EH (cell line): ENCODE data around the gene ENTPD2.
A peak's percentile ranks its signal among the peaks of the same experiment; 100 is the strongest.

ENCODE experiments used
- DNase-seq: peaks from one replicate; pipeline ENCODE4 v3.0.0-alpha.2; 2015; ENCODE audit warnings: low read depth

Gene ENTPD2

DNA sequence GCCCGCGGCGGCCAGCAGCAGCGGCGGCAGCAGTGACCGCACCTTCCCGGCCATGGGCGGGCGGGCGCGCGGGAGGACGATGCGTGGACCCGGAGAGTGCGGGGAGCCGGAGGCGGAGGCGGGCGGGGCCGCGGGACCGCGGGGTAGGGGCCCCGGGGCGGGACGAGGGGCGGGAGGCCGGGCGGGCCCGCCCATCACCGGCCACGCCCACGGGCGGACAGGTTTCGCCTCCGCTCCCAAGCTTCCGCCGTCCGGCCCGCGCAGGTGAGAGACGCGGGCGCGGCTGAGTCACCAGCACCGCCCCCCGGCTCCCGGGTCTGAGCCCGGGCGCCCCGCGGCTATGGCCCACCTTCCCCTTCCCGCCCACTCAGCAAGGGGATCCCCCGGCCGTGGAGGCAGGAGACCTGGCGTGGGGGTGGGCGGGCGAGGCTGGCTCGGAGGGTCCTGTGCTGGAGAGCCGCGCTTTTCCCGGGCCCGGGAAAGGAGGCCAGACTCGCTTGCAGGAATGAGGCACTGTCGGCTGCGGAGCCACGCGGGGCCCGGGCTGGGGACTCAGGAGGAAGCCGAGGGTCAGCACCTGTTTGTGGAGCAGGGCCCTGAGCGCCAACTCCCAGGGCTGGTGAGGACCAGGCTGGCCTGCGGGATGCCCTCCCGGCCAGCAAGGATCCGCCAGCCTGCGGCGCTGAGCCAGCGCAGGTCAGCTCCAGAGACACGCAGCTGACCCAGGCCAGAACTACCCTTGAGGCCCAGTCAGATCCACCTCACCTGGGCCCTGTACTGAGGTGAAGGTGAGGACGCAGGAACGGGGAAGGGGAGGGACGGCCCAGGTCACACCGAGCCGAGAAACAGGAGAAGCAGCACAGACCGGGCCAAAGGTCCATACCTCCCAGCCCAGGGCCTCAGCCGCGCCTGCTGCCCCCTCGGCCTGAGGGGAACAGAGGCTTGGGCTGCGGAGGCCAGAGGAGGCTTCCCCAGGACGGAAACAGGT is at the start of gene ENTPD2:
TSS of gene ENTPD2 (minus strand) at position 118 of the 988 bp plus-strand sequence. CDS start at position 54, 64 bp downstream.
- no peak for DNase-seq

DNA sequence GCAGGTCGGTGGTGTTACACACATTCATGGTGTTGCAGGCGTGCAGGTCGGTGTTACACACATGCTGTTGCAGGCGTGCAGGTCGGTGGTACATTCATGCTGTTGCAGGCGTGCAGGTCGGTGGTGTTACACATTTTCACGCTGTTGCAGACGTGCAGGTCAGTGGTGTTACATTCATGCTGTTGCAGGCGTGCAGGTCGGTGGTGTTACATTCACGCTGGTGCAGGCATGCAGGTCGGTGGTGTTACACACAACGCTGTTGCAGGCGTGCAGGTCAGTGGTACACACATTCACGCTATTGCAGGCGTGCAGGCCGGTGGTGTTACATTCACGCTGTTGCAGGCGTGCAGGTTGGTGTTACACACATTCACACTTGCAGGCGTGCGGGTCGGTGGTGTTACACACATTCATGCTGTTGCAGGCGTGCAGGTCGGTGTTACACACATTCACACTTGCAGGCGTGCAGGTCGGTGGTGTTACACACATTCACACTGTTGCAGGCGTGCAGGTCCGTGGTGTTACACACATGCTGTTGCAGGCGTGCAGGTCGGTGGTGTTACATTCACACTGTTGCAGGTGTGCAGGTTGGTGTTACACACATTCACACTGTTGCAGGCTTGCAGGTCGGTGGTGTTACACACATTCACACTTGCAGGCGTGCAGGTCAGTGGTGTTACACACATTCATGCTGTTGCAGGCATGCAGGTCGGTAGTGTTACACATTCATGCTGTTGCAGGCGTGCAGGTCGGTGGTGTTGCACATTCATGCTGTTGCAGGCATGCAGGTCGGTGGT is 49.5 kb upstream of the ENTPD2 start:
- no peak for DNase-seq

DNA sequence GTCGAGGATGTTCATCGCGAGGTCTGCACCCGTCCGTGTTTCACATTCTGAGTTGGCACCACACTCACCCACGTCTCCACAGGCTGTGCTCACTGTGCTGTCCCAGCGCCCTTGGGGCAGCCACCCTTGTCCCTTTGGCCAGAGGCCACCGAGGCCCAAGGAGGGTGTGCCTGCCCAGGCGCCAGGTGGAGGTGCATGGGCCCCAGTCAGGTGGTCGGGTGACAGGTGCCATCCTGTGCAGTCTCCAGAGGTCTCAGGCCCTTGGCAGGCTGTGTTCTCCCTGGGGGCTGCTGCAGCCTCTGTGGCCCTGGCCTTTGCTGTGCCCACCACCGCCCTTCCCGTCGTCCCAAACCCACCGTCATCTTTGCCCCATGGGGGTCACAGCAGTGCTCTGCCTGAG is 45.4 kb upstream of the ENTPD2 start:
- DNase-seq, result no peak

DNA sequence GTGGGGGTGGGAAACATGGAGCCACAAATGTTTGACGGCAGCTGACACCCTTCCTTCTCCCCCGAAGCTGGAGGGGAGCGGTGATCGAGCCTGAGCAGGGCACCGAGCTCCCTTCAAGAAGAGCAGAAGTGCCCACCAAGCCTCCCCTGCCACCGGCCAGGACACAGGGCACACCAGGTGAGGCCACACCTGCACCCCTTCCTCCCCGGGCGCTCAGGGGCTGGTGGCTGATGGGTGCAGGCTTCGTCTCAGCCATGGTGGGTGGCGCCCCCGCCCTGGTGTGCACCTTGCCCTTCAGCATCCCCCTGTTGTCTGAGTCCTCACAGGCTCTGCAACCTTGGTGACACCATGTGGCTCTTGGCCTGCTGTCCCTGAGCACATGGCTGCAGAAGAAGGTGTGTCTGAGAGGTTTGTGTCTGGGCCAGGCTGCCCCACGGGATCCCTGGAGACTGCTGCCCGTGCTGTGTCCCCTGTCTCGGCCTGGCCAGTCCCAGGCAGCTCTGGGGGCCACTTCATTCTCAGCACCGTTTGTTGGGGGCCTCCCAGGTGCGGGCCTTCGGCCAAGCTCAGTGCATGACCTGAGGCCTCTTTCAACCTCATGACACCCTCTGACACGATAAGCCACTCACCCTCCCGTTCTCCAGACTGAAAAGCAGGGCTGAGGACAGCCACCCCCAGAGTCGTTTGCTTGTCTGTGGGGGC is 44.1 kb upstream of the ENTPD2 start:
- DNase-seq, result no peak

DNA sequence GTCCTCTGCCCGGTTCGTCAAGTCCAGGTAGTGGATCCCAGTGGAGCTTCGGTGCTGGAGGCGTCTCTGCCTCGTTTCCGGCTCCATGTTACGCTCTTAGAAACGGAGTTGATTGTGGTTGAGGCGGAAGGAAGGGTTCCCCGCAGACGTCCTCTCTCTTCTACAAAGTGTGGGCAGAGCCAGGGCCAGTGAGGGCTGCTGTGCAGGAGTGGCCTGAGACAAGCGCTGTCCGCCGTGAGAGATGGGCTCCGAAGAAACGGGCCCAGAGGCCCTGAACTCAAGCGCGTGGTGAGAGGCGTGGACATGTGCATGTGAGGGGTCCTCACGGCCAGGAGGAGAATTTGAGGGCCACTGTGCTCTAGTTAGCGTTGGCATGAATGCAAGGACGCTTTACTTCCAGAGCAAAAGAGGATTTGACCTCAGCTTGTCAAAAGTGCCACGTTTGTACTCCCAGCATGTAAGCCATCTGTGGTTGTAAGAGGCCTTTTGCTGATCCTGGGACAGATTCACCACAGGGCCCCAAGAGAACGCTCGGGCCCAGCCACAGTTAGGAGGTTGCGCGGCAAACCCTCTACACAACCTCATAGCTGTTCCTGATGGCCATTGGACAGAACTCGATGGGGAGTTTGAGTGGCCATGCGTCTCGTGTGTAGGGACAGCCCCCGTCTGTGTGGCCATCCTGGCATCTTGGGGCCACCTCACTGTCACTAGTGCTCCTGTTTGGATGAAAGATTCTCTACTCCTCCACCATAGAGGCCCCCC is 43.1 kb upstream of the ENTPD2 start:
- DNase-seq, result no peak

DNA sequence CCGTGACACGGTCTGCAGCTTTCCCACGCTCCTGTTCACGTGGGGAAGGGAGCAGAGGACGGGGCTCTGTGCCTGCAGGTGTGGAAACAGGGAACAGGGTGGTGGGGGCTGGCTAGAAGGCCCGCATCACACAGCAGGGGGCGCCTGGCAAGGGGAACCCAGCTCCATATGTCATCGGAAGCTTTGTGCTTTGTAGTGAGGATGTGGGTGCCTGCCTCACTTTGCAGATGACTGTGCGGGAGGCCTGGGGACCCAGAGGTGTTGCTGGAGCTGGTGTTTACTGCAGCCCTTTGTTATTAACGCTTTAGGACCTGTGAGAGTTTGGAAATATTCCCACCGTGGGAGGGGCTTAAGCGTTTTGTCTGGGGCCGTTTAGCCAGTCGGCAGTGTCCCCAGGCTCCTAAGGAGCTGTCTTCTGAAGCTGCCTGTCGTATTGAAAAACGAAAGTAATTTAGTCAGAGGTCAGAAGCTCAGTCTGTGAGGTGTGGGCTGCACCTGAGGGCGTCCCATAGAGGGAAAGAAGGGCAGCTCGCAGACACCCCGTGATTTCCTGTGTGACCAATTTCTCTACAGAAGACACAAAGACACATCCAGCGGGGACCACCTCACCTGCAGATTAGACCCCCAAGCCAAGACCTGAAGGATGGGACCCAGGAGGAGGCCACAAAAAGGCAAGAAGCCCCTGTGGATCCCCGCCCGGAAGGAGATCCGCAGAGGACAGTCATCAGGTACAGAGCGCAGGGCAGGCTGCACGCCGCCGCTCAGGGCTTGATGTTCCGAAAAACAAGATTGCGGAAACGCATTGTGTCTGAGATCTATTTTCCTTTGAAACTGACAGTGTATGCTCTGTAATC is 42.0 kb upstream of the ENTPD2 start:
- no peak for DNase-seq

DNA sequence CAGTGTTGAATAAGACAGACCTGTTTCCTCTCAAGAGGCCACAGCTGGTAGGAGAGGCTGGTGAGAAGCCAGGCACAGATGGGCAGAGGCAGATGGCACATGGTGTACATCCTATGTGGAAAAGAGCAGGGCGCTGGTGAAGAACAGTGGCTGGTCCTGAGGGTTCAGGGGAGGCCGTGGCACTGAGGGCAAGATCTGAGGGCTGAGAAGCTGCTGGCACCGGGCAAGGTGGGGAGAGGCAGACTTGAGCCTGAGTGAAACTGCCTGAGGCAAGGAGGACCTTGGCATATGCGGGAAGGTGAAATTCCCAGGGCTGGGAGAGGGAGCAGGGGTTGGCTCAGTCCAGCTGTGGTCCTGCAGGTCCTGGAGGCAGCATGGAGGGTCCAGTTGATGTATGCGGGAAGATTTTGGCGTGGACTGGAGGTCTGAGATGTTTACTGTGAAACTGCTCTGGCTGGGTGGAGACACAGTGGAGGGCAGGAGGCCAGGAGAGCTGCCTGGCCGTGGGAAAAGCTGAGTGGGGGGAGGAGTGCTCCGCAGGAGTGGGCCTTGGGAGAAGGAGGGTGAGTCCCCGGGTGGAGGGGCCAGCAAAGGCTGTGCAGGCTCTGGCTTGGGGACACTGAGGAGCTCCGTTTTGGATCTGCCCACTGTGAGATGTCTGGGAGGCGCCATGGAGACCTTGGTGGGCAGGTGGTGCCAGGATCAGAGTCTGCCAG is 35.5 kb upstream of the ENTPD2 start:
- no peak for DNase-seq

DNA sequence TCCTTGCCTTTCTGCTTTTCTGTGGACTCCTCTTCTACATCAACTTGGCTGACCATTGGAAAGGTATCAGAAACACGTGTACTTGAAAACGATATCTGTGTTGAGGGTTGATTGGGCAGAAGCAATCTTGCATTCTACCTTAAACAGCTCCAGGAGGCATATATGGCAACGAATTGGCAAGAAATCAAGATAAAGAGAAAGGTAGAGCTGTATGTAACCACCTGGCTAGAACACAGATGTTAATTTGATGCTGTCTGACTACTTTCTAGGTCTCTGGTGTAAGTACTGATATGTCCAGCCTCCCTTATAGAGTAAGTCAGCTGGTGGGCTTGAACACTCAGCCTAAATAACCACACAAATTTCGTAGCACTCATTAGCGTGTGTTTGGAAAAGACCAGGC is 34.3 kb upstream of the ENTPD2 start:
- no peak for DNase-seq

DNA sequence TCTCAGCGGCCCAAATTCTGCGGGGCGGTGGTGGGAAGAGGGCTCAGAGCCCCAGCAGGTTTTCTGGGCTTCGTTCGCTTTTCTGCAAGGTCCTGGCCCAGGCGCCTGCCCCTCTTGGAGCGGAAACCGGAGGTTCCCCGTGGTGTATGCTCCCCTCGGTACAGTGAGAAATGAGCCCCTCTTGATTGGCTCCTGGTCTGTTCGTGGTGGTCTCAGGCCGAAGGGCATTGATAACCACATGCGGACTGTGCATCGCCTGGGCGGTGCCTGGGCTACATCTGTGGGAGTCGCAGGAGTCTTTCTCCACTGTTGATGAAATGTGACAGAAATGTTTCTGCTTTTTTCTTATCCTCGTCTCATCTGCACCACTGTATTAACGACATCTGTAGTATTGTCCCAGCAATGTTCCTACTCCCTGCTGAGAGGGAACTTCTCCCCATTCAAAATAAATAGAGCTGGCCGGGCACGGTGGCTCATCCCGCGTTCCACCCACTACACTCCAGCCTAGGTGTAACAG is 33.6 kb upstream of the ENTPD2 start:
- no peak for DNase-seq

DNA sequence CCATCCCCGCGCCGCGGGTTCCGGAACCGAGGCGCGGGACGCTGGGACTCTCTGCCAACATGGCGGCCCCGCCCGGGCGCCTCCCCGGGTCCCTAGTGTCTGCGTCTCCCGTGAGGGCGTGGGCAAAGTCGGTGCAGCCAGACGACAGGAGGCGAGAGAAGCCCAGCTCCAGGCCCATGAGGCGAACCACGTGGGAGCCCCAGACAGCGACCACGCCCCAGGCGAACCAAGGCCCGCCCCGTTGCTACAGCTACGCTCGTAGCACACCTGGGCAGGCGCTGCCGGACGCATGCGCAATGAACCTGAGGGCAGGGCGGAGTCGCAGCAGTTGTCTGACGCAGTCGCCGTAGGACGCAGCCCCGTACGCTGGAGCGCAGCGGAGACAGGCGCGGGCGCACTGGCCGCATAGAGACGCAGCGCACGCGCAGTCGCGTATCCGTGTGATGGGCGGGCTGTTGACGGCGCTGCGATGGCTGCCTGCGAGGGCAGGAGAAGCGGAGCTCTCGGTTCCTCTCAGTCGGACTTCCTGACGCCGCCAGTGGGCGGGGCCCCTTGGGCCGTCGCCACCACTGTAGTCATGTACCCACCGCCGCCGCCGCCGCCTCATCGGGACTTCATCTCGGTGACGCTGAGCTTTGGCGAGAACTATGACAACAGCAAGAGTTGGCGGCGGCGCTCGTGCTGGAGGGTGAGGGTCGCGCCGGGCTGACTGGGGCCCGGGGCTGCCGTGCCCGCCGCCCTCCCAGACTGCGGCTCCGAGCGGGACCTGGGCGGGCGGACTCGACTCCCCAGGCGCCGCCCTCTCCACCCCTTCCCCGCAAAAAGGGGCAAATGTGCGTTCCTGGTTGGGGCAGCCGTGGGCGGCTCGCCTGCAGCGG is 32.9 kb upstream of the ENTPD2 start, which contains the start of gene MAN1B1:
TSS of gene MAN1B1 (plus strand) at position 455 of the 878 bp plus-strand sequence. CDS start at position 470, 15 bp downstream.
- DNase-seq, result peak; percentile 99

DNA sequence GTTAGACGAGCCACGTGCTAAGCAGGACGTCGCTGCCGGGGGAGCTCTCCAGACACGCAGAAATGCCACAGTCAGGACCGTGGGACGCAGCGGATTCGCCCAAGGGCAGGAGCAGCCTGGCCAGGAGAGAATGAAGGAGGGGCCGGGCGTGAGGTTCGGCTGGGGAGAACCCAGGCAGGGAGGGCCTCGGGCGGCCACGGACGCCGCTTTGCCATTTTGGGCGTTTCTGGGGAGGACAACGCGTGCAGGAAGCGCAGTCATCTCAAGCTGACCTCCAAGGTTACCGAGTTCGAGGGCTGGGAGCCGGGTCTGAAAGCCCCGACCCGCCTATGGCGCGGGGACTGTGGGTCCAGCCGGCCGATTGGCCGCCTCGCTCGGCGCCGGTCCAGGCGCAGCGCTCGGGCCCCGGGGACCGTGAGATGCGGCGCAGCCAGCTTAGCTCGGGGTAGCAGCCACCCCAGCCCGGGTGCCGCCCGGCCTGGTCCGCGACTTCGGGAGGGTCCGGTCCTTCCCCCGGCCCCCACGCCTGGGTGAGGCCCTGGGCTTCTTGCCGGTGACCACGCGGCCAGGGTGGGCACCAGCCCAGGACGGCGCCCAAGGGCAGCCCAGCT is 32.2 kb upstream of the ENTPD2 start:
- DNase-seq, result peak; percentile 81

DNA sequence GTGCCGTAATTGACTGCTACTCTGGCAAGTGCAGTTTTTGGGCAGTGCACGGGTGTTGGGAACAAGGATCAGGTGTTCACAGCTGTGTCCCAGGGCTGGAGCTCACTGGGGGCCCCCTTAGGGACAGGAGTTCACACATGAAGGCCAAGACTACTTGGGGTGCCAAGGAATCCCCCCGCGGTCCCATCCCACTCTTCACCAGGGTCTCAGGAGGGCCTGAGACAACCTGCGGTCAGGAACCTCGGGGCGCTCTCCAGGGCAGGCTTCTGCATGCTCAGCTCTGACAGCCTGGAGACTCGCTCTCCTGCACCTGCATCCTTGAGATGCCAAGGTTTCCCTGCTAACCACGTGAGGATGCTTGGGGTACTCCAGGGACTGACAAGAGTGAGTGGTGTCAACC is 30.7 kb upstream of the ENTPD2 start:
- no peak for DNase-seq

DNA sequence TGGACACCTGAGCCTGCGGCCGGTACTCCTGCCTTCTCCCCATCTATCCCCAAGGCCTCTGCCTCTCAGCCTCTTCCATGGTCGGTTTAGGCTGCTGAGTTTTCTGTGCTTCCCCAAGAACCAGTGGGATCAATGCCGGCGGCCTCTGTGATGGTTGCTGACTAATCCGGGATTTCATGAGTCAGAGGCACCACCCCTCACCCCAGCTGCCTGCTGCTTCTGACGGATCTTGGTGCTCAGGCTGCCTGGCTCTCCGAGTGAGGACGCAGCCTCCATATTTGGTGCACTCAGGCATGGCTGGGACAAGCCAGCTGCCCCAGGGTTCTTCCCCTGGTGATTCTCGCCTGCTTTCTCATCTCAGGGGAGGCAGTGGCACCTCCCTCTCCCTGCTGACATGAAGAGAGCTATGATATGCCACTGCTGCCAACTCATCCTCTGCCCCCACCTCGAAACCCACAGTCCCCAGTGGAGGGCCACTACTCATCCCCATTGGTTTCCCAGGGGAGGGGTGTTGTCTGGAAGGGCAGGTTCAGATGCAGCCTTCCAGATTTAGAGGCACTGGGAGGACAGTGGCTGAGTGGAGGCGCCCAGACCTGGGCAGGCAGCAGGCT is 29.6 kb upstream of the ENTPD2 start:
- peak; percentile 98 for DNase-seq

DNA sequence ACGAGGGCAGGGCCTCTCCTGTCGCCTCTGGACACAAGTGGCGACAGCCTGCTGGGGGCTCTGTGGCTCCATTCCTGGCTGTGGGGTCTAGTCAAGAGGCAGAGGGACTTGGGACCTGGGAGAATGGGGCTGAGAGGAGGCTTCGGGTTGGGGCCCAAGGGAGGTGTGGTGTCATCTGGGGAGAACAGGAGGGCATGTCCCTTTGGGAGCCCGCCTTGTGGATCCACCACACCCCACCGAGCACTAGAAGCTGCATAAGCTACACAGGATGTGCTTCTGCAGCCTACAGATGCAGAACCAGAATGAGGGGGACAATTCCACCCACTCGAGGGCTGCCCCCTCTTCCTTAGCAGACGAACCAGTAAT is 29.0 kb upstream of the ENTPD2 start:
- no peak for DNase-seq

DNA sequence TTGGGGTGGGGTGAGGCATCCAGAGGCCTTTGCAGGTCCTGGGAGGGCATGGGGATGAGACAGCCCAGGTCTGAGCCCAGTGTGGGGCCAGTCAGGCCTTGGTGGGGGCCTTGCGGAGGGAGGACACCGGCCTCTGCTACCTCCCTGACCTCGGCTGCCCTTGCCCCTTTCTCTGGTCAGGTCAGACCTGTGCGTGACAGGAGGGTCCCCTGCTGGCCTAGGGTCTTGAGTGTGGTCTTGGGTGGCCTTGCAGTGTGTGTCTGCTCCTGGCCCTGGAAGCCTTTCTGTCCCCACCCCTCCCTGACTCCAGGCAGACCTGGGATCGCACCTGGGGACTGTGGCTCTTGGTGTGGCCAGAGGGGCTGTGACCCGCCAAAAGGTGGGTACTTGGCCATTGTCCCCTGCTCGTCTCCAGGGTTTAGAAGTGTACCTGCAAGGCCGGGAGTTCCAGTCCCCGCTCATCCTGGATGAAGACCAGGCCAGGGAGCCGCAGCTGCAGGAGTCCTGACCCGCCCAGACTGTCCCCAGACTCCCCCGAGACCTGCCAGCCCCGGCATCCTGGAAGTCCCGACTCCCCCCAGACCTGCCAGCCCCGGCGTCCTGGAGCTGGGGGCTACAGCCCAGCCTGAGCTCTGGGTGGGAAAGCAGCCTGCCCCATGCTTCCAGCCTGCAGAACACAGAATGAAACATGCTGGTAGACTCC is 28.5 kb upstream of the ENTPD2 start:
- DNase-seq, result no peak

DNA sequence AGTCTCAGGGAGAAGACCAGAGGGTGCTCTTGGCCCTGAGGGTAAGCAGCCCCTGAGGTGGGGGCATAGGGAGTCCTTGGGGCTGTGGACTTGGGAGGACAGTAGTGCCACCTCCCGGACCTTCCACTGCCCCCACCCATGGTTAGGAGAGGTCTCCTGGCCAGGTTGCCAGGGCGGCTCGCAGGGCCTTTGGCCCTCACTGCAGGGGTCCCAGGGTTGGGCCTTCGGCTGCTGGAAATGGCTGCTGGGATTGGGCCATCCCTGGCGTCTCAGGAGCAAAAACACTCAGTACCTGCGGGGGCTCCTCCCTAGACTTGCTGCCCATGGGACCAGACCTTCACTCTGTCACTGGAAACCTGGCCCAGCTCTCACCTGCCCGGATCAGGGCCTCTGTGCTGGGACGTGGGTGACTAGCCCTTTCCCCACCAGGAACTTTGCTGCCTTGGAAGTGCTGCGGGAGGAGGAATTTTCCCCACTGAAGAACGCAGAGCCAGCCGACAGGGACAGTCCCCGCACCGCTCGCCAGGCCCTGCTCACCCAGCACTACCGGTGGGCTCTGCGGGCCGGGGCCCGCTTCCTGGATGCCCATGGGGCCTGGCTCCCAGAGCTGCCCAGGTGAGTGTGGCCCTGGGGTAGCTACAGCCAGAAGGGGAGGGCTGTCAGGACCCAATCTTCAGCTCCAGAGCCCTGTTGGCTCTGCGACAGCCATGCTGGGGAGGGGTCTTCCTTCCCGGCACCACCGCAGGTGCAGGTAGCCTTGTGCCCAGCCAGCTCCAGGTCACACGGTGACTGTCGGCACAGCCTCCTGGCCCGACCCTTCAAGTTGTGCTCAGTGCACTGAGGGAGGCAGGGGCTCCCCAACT is 26.6 kb upstream of the ENTPD2 start:
- no peak for DNase-seq
